HG03066 (cell line): ENCODE data around the gene JAK2.
A peak's percentile ranks its signal among the peaks of the same experiment; 100 is the strongest.
"Not testable (repeated sequence)": the region's sequence is repeated elsewhere in the genome, so short reads cannot be mapped to it uniquely, and the experiment has no call there.

Experiments
- ATAC-seq: cut with Tn5 transposase; IDR thresholded peaks from one replicate; pipeline ENCODE4 v1.9.1; 2021; ENCODE audit warnings: low read depth; ENCODE audit not compliant: unreplicated experiment

The JAK2 gene

DNA sequence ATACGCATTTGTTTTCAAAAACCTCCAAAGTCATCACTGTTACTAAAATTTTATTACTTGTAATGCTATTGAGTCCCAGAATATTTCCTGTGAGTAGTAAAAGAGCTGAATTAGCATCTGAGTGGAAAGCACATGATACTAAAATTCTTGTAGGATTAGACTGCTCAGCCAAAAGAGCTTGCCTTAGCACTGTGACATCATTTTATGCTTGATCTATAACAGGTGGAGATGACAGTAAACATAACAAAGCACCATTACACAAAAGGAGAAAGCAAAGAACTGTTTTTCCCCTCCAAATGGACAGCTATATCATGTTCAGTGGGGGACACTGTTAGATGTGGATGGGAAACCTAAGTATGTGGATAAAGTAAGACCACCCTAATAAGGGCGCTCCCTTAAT, 5.8 kb upstream of the JAK2 start:
- ATAC-seq = no peak

DNA sequence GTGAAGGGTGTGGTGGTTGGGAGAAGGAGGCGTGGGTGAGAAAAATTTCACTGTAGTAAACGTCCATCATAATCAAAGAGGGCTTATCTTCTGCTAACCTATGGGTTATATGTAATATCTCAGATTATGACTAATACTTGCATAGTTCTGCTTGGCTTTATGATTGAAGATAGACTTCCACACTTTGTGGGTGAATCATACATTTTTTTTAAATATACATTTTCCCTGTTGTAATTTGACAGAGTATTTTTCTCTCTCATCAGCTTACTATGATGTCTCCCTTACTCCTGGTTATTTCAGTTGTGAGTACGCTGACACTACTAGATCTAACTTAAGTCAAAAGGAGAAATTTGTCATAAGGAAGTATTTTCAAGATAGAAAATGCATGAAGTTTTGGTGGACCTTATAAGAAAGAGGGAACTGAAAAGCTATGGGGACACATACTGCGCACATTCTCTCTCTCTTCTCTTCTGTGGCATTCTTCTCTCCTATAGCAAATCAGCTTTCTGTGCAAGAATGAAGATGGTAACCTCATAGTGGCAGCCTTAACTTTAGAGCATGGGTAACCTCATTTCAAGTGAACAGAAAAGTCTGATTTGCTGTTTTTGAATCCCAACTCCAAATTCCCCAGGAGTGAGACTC, 4.9 kb upstream of the JAK2 start:
- ATAC-seq = no peak

DNA sequence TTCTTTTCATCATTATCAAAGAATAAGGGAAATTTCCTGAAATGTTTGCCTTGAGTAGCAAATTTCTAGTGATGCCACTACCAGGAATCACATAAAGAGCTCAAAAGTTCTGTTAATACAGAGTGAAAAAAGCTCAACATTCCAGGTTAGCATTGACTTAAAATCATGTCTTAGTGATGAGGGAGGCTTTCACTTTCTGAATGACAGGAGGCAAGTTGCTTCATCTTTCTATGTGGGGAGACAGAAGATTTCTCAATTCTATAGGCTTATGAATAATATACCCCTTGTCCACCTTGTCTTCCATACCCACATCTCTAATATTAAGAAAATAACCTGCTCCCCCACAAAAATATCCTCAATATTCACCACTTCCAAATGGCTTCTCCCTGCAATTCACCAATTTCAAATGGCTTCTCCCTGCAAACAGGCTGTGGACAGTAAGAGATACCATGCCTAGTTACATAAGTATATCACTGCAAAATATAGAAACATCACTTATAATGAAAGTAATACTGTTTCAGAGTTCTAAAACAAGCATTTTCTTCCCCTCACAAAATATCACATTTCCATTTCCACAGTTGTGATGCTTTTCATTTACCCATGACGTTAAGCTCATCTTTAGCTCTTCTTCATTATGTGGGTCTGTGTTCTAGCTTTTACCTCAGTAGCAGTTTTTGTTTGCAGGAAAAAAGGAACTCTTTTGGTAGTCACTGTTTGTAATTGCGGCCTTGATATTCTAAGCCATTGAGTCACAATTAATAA, 2.2 kb upstream of the JAK2 start:
- ATAC-seq = no peak

DNA sequence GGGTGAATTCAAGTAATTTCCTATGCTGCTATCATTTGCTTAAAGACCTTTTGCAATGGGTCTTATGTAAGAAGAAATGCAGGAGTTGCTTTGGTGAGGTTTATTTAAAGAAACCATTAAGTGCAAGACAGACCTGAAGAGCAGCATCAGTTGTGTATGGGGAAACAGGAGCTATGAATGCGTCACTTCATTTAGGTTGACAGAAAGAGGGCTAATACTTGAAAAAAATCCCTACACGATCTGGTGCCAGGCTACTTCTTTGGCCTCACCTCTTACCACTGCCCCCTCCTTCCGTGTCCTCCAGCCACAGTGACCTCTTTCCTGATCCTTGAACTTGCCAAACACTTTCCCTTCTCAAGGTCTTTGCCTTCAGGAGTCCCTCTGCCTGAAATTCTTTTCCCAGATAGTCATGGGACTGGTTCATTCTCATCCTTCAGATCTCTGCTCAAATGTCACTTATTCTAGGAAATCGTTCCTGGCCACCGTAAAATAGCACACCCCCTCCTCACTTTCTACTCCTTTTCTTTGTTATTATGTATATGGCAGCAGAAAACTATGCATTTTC, 1.4 kb upstream of the JAK2 start:
- ATAC-seq = no peak

DNA sequence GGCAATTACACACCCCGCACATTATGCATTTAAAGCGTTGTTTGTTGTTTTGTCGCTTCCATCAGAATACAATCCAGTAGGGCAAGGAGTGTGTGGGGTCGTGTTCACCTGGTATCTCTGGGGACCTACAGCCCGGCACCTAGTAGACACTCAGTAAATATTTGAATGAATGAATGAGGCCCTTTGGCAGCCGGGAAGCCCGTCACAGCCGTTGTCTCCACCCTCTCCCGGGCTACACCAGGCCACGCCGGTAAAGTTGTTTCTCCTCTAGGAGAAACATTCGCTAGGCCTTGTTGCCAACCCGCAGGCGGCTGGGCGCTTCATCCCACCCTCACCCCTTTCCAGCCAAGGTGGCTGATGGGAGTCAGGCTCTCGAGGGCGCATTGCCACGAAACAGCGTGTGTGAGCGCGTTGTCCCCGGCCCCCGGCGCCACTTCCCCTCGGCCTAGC, 876 bp upstream of the JAK2 start:
- peak; percentile 3 for ATAC-seq

DNA sequence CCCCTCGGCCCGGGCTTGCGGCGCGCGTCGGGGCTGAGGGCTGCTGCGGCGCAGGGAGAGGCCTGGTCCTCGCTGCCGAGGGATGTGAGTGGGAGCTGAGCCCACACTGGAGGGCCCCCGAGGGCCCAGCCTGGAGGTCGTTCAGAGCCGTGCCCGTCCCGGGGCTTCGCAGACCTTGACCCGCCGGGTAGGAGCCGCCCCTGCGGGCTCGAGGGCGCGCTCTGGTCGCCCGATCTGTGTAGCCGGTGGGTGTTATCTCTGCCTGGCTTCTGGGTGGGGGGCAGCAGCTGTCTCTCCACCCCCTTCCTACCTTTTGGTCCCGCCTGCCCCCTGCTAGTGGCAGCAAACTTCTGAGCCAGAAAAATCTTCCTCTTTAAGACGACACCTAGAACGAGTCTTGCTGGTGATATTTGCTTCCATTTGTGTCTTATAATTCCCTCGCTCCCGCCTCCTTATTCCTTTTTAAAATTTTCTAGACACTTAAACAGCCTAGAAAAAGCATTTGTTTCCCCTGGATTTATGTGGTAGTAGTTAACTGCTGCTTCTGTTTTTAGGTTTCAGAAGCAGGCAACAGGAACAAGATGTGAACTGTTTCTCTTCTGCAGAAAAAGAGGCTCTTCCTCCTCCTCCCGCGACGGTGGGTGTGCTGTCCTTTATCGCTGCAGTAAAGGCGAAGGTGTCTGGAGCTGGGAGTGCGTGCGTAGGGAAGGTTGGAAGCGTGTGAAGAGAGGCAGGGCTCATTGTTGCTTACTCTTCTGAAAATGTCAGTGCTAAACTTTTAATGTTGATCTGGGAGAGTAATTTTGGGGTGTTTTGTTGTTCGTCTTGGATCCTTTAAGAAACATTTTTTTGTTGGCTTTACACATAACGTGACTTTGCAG, 554 bp downstream of the JAK2 start:
- ATAC-seq = peak; percentile 27

DNA sequence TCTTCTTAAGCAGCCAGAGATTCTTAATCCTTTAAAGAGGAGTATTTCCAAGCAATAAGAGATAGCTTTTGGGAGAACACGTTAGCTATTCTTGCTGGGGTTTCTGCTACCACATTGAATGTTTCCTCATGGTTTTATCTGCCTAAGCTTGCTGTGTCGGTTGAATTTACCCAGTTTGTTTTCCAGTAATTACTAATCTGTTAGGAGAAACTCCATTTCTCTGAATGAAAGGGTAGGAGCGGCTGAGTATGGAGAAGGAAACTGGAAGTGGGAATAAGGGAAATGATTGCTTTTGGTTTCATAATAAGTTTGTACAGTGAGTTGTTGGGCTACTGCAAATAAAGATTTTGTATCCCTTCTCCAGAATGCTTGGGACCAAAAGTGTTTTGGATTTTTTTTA, 1.2 kb downstream of the JAK2 start:
- ATAC-seq = no peak

DNA sequence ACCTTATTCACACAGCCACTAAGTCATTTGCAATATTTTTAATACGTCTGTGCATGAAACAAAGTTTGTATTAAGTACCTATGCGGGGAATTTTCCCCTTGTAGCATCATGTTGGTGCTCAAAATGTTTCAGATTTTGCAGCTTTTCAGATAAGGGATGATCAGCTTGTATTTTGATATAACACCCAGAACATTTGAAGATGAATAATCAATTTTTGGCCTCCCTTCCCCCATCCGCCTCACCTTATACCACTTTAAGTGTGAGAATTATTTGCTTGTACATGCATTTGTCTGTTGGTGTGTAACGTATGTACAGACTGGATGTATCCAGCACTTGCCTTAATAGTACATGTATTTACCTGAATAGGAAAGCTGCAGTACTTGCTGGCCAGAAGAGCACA, 1.7 kb downstream of the JAK2 start:
- no peak for ATAC-seq

DNA sequence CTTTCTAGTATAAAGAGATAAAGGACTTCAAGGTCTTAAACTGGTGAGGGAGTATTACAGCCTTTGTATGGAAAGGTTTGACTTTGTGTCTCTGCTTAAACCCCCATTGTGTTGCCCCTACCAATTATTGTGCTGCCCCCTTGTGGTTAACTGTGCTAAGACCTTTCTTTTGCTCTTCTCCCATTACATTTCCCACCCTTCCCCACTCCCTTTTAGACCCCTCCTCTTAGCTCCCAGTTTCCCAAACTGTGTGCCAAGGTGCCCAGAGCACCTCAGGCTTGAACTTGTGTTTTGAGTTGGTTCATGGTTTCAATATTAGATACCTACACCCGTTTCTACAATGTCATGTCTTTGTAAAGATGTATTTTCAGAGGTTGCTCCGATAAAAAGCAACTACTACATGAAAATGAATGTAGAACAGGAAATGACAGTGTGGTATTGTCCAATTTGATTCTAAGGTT, 2.9 kb downstream of the JAK2 start:
- ATAC-seq = no peak

DNA sequence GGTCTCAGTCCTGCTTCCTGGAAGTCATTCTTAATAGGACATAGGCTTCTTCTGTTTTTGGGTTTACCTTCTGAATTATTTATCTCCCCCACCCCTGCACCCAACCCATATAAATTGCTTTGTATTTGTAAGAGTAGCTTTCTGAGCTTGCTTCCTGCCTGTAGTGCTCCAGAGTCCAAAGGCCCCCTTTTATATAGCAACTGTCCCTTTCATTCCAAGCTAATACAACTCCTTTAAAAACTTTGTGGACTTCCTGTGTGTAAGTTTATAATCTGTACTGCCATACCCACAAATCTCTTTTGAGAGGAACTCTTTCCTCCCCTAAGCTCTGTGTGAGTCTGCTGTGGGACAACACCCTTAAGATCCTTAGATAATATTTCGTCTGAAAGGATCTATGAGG, 7.8 kb downstream of the JAK2 start:
- no peak for ATAC-seq

DNA sequence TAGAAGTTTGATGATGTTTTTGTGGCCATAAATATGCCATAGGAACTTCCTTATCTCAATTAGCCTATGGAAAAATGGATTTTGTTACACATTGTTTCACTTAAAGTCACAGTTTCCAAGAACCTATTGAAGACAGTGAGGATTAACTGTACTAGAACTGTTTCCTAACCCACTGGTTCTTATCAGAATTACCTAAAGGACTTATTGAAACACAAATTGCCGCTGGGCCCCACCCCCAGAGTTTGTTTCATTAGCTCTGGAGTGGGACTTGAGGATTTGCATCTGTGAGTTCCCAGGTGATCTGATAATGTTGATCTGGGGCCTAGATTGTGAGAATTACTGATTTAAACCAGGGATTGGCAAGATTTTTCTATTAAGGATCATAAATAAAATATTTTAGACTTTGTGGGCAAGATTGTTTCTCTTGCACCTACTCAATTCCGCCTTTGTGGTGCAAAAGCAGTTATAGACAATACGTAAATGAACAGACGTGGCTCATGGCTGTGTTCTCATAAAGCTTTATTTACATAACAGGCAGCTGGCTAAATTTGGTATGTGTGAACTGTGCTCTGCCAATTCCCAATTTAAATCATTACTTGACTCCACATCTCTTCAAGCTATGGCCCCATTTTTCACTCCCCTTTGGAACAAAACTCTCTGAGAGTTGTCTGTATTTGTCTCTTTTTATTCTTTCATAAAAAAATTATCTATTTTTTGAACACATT, 9.3 kb downstream of the JAK2 start:
- ATAC-seq = no peak

DNA sequence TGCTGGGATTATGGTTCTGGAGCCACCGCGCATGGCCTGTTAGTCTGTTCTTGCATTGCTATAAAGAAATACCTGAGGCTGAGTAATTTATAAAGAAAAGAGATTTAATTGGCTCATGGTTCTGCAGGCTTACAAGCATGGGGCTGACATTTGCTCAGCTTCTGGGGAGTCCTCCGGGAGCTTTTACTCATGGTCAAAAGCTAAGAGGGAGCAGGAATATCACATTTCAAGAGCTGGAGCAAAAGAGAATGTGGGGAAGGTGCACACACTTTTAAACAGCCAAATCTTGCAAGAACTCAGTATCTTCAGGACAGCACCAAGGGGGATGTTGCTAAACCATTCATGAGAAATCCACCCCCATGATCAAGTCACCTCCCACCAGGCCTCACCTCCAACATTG, 12.1 kb downstream of the JAK2 start:
- no peak for ATAC-seq

DNA sequence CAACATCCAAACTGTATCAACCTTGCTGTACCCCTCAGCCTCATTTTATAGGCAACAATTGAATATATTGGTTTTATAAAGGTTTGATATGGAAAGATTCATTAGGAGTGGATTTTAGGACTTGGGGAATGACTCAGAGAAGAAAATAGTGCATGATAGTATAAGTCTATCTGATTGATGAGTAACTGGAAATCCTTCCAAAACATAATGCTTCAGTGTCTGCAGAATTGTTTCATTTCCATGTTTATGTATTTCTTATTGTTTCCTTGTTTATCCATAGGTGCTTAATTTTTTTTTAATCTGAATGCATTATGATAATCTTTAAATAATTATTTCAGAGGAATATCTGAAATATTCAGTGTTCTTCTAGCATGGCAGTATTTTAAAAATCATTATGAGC, 12.6 kb downstream of the JAK2 start:
- ATAC-seq = no peak

DNA sequence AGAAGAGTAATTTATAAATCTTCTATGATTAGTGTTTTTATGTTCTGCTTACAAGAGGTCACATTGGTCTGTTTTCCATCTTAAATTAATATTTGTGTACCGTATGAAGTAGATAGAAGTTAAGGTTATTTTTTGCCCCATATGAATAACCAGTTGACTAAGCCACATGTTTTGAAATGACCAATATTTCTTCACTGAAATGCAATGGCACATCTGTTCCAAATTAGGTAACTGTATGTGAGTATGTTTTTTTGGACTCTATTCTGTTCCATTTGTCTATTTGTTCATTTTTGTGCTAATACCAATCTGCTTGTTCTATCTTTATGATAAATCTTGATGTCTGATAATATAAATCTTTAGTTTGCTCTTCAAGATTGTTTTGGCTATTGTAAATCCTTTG, 17.7 kb downstream of the JAK2 start:
- no peak for ATAC-seq

DNA sequence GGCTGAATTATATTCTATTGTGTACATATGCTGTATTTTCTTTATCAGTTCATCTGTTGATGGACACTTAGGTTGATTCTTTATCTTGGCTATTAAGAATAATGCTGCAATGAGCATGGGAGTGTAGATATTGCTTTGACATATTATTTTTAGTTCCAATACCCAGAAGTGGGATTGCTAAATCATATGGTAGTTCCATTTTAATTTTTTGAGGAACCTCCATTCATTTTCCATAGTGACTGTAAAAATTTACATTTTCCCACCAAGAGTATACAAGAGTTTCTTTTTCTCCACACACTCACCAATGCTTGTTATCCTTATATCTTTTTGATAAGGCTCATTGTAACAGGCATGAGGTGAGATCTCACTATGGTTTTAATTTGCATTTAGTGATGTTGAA, 19.4 kb downstream of the JAK2 start:
- ATAC-seq = no peak

DNA sequence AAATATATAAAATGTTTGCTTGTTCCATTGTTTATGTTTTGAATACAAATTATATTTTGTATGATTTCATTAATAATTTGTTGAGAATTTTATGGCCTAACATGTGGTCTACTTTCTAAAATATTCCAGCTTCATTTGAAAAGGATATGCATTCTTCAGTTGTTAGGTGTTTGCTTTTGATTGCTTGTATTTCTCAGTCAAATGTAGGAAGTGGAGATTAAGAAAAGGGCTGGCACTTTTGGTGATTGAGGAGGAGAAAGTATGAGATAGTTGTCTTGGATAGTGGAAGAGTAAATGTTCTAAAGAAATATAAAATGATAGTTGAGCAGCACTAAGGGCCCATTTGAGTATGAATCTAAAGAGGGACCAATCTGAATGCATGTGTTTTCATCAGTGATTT, 23.1 kb downstream of the JAK2 start:
- no peak for ATAC-seq

DNA sequence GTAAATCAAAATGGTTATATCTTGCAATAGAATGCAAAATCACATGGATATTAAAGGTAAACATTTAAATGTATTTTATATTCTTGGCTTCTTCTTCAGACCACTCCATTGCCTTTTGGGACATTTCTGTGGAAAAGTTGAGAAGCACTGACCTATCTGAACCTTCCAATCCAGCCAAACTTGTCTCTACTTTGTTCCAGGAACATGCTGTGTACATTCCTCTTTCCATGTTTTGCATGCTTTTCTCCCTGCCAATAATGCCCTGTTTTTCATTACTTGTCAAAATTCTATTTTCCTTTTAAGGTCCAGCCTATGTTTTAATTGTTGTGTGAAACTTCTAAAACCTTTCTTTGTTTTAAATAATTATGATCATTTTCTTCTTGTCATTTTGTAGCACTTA, 28.3 kb downstream of the JAK2 start:
- ATAC-seq = no peak

DNA sequence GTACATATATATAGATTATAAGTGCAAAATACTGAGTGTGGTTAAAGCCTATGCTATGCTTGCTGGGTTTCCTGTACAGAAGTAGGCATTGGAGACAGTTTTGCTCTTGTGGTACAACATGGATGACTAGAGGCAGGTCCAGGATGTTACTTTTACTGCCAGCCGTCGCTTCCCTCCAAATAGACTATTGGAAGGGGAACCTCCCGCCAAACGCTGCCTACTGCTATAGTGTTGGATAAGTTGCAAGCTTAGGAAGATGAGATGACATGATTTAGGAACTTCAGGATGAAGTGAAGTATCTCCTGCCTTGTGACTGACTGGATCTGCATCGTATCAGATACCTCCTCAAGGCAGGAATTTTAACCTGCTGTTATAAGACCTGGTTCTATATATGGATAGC, 30.9 kb downstream of the JAK2 start:
- no peak for ATAC-seq

DNA sequence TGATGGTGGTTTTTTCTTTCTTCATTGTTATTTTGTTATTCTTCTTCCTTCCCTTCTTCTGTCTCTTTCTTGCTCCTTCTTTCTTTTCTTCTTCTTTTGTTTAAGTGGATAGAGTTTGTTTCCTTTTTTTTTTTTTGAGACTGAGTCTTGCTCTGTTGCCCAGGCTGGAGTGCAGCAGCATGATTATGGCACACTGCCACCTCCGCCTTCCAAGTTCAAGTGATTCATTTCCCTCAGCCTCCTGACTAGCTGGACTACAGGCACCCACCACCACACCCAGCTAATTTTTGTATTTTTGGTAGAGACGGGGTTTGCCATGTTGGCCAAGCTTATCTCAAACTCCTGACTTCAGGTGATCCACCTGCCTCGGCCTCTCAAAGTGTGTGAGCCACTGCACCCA, 40.3 kb downstream of the JAK2 start:
- no peak for ATAC-seq

DNA sequence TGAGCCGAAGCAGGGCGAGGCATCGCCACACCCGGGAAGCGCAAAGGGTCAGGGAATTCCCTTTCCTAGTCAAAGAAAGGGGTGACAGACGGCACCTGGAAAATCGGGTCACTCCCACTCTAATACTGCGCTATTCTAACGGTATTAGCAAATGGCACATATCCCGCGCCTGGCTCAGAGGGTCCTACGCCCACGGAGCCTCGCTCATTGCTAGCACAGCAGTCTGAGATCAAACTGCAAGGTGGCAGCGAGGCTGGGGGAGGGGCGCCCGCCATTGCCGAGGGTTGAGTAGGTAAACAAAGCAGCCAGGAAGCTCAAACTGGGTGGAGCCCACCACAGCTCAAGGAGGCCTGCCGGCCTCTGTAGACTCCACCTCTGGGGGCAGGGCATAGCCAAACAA, 46.9 kb downstream of the JAK2 start:
- not testable (repeated sequence) for ATAC-seq
